SH-SY5Y (cell line): ENCODE data around the gene PAX5.

Experiments used
- GATA2 ChIP-seq: IDR thresholded peaks from 2 replicates; pipeline ENCODE4 v1.6.1; 2011; ENCODE audit warnings: mild to moderate bottlenecking, low read depth, low read length
- GATA3 ChIP-seq: IDR thresholded peaks from 2 replicates; pipeline ENCODE4 v1.6.1; 2011; ENCODE audit warnings: low read depth, mild to moderate bottlenecking, low read length, moderate library complexity

The PAX5 gene

GRCh38 chr9:37033682-37034304 lies at the start of gene PAX5:
Gene PAX5 (minus strand): TSS chr9:37034268. CDS start chr9:37034031, 237 bp downstream.
- TF ChIP-seq GATA3 (no peak), GATA2 (no peak)

DNA sequence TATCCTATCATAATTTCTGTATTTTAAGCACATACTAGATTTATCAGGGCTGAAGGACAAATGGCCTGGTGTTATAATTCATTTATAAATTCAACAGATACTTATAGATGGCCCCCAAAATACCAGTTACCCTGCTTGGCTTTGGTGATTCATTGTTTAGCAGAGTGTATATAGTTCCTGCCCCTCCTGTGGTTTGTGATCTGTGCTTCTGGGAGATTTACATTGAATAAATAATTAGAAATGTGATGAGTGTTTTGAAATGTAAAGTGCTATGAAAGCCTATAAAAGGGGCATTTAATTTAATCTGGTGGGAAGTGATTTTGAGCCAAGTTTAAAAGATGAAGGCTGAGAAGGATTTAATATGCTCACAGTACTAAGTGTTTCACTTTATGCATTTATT lies 49.6 kb upstream of the PAX5 start:
- TF ChIP-seq GATA2 (no peak), GATA3 (no peak)

GRCh38 chr9:37082214-37082765 lies 48.2 kb upstream of the PAX5 start:
- TF ChIP-seq GATA3 (no peak), GATA2 (no peak)

GRCh38 chr9:37079370-37080164 lies 45.5 kb upstream of the PAX5 start:
- TF ChIP-seq GATA2 (peak; percentile 92), GATA3 (peak; percentile 59)

DNA sequence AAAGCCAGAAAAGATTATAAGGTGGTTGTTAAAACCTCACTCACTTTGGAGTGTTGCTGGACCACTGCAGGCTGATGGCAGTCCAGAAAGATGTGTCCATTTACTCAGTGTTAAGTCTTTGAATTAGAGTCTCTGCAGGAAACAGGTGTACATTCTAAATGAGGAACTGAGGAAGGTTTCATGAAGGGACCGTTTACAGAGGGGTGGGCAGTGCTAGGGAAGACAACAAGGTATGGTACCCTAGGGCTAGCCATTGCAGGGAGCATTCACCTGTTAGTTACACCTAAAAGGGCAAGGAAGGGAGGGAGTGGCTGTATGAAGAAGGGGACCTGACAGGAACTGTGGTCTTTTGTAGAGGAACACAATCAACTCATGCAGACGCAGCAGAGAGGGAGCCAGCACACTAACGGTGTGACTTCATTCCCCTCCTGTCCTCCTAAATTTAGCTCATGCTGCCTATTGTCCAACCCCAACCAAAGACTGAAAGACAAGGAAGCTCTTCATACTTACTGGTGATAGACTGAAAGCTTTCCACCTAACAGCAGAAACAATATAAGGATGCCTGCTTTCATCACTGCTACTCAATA lies 32.2 kb upstream of the PAX5 start:
- no peak for TF ChIP-seq GATA2
- TF ChIP-seq GATA3: no peak

GRCh38 chr9:37062336-37062735 lies 28.3 kb upstream of the PAX5 start:
- TF ChIP-seq GATA3 (no peak), GATA2 (no peak)

DNA sequence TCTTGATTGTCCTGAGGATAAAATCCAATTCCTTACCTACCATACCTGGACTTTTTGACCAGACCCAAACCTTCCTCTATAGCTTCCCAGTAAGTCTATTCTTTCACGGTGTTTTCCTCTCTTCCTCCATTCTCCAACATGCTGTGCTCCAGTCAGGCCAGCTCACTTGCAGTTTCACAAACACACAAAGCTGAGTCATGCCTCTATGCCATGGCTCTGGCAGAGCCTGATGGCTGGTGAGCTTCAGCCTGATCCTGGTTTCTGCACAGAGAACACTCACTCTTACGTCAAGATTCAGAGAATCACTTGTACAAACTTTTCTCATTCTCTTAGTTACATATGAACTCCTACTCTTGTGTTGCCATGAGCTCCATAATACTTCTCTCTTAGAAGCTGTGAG lies 27.7 kb upstream of the PAX5 start:
- TF ChIP-seq GATA3 (no peak), GATA2 (no peak)

GRCh38 chr9:37060833-37061232 lies 26.8 kb upstream of the PAX5 start:
- TF ChIP-seq GATA2 (no peak), GATA3 (no peak)

DNA sequence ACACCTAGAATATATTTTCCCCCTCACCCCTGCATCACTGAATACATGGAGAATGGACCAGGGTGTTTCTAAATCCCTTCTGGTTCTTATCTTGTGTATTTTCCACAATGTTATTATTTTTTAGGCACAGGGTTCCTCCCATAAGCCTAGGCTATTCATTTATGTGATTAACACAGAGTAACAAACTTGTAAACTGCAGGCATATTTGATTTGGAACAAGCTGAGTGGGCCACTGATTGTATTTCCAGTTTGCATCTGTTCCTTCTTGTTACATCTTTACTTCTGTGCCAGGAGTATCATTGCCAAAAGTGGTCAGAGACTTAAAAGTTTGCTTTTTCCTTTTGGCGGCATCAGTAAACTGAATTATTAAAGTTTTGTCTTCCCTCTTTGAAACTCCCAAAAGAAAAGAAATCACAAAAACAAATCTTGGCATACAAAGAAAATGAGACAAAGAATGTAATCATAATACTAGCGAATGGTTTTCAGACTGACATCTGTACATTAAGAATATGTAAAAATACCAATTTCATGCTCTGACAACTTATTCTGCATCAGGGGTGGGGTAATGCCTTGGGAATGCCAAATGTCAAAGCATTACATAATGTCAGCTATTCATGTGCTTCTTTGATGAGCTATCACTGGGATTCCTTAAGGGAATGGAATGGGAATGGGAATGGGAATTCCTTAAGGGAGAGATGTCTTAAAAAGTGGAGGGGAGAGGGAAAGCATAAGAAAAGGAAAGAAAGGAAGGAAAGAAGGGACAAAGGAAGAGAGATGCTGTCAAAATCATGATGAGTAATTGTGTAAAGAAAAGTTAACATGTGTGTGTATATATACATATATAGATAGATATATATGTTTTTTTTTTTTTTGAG lies 22.2 kb upstream of the PAX5 start:
- TF ChIP-seq GATA2 (no peak), GATA3 (no peak)

- TF ChIP-seq GATA2: no peak
- TF ChIP-seq GATA3: no peak
Observed at GRCh38 chr9:37053684-37054362, 19.8 kb upstream of the PAX5 start.

DNA sequence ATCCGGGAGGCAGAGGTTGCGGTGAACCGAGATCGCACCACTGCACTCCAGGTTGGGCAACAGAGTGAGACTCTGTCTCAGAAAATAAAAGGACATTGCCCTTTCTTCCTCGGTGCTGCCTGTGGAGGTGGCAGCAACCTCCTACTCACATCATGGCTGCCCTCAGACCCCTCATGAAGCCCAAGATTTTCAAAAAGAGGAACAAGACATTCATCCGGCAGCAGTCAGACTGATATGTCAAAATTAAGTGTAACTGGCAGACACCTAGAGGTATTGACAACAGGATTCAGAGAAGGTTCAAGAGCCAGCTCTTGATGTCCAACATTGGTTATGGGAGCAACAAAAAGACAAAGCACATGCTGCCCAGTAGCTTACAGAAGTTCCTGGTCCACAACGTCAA lies 12.6 kb upstream of the PAX5 start:
- TF ChIP-seq GATA2: no peak
- TF ChIP-seq GATA3: no peak

- TF ChIP-seq GATA2 (no peak), GATA3 (no peak)
Observed at GRCh38 chr9:37042421-37042820, 8.4 kb upstream of the PAX5 start.

DNA sequence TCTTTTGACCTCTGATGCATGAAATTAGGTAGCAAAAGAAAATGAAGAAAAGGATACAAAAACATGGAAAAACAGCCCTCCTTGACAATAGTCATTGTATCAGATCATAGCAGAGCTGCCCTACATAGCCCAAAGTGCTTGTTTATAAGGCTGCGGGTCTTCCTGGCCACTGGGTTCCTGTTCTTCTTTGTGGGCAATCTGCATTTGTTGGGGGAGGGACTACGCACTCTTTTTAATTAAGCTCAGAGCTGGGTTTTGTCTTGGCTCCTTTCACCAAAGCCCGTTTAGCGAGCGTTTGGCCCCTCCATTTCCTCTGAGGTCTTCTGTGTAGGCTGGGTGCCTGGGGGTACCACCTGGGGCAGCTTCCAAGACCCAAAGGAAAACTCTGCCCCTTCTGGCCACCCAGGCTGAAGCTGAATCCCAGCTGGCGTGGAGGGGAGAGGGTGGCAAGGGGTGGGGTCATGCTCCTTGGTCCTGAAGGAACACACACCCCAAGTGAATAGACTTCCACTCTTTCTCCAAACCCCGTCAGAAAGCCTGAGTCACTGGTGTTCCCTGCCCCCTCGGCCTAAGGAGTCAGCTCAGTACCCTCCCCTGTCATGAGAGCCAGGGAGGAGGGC lies 6.5 kb upstream of the PAX5 start:
- no peak for TF ChIP-seq GATA3
- no peak for TF ChIP-seq GATA2
